Cardiac muscle cell (in vitro differentiated cells and primary cell): ENCODE data around the gene LRP1B. TPM values are rescaled to one million over a fixed set of nuclear protein-coding genes. Genes with fewer than 3 reads are reported as not detected.

Experiments used
- DNase-seq, 2 donors: peaks; one replicate each; pipeline versions ENCODE4 v3.0.0 to v3.0.0-alpha.2; 2010 to 2017; ENCODE audit warnings: low read depth in 1 of 2, low spot score in 1 of 2
- H3K27ac ChIP-seq: fragments of 200-600 bp; sonication (generic); 2 replicates; pipeline ENCODE4 v1.5.1; 2016
- H3K27me3 ChIP-seq: fragments of 200-600 bp; sonication (generic); 2 replicates; pipeline ENCODE4 v1.6.0; 2016; ENCODE audit warnings: control low read depth
- H3K36me3 ChIP-seq: fragments of 200-600 bp; sonication (generic); 2 replicates; pipeline ENCODE4 v1.5.1; 2016; ENCODE audit warnings: control low read depth
- H3K4me1 ChIP-seq: fragments of 200-600 bp; sonication (generic); 2 replicates; pipeline ENCODE4 v1.8.1; 2017; ENCODE audit warnings: low read depth, mild to moderate bottlenecking, mixed run types
- H3K4me3 ChIP-seq: fragments of 200-600 bp; sonication (generic); 2 replicates; pipeline ENCODE4 v1.5.1; 2016; ENCODE audit warnings: mild to moderate bottlenecking
- H3K9me3 ChIP-seq: fragments of 200-600 bp; sonication (generic); 2 replicates; pipeline ENCODE4 v1.5.1; 2017; ENCODE audit warnings: low read depth, mild to moderate bottlenecking, control low read depth
- polyA plus RNA-seq: library from polyadenylated mRNA; unstranded; fragments of >200 nt; fragmentation: Nextera tagmentation; extraction: Ambion mirVana; gene quantifications from 2 replicates; pipeline ENCODE4 v1.2.1, GENCODE V29; 2016
- total RNA-seq: library from RNA; depleted of rRNA; stranded (reverse); fragments of >200 nt; gene quantifications from 2 replicates; pipeline ENCODE4 v1.2.3, GENCODE V29; 2016
- TF ChIP-seq, protein P1 (sequence below): IDR thresholded peaks from 2 replicates; pipeline ENCODE4 v1.5.1; 2012; ENCODE audit warnings: low read depth, mild to moderate bottlenecking, low read length

The LRP1B gene
- total and polyA plus RNA-seq, 2 experiments from 2014 or later, result 1.2 to 2.5 TPM

DNA sequence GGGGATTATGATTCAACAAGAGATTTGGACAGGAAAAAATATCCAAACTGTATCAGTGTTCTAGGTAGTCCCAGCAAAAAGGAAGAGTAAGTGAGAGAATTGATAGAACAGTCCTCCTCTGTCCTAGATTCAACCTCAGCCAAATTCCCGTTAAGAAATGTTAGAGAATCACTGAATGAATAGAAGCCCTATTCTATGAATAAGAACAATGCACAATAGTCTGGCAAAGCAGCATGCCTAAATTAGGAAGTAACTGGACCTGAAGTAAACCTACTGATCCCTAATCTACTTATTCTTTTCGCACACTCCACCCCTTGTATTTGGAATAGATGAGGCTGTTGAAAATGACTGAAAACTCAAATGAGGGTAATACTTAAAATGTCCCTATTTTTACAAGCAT lies 1665.5 kb downstream of the LRP1B start:
- DNase-seq, result no peak
- Histone ChIP-seq H3K27ac (no peak overlapping the region), H3K27me3 (no peaks in the 10 kb centered on the region), H3K9me3 (no peaks in the 10 kb centered on the region), H3K4me1 (no peaks in the 10 kb centered on the region), H3K36me3 (no peaks in the 10 kb centered on the region), H3K4me3 (no peak overlapping the region)
- TF ChIP-seq, protein P1, sequence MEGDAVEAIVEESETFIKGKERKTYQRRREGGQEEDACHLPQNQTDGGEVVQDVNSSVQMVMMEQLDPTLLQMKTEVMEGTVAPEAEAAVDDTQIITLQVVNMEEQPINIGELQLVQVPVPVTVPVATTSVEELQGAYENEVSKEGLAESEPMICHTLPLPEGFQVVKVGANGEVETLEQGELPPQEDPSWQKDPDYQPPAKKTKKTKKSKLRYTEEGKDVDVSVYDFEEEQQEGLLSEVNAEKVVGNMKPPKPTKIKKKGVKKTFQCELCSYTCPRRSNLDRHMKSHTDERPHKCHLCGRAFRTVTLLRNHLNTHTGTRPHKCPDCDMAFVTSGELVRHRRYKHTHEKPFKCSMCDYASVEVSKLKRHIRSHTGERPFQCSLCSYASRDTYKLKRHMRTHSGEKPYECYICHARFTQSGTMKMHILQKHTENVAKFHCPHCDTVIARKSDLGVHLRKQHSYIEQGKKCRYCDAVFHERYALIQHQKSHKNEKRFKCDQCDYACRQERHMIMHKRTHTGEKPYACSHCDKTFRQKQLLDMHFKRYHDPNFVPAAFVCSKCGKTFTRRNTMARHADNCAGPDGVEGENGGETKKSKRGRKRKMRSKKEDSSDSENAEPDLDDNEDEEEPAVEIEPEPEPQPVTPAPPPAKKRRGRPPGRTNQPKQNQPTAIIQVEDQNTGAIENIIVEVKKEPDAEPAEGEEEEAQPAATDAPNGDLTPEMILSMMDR, result no peak

DNA sequence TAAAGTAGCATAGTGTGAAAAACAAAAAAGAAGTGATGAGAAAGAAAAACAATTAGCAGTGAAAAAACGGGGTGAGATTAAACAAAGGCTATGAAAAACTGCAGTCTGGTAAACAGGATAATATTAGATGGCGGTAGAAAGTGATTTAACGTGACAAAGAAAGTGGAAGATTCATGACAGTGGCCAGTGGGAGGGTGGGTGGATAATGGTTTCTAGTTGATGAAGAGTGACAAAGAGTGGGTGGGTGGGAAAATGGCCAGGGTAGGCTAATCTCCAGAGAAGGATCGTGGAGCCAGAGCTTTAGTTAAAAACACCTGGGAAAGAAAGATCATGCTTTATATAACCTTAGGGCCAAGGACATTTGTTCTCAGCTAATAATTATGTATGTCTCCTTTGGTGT lies 1667.8 kb downstream of the LRP1B start:
- no peaks in the 10 kb centered on the region for H3K4me1 ChIP-seq
- H3K9me3 ChIP-seq, result no peaks in the 10 kb centered on the region
- no peaks in the 10 kb centered on the region for H3K36me3 ChIP-seq
- H3K27me3 ChIP-seq, result no peaks in the 10 kb centered on the region
- no peak overlapping the region for H3K4me3 ChIP-seq
- no peak overlapping the region for H3K27ac ChIP-seq
- no peak for DNase-seq
- TF ChIP-seq, protein P1, result no peak

DNA sequence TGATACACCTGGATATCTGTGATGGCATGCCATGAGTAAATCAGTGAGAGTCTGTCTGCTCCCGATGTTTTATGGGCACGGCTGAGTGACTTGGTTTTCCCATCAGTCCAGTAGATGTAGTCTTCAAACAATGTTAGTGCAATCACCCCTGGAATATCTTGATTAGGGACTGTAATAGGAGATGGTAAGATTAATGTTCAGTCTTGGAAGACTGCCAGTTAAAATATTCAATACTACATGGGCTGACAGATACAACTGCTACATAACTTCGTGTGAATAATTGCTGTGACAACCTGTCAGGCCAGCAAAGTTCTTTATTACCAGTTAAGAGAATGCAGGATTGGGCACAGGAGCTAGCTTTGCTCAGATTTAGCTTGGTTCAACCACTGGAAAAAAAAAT lies 1673.3 kb downstream of the LRP1B start:
- no peak overlapping the region for H3K4me3 ChIP-seq
- TF ChIP-seq, protein P1, result no peak
- H3K4me1 ChIP-seq, result peaks cover 9% of the 10 kb centered on the region
- DNase-seq, result no peak
- no peaks in the 10 kb centered on the region for H3K9me3 ChIP-seq
- H3K27ac ChIP-seq, result no peak overlapping the region
- H3K36me3 ChIP-seq, result no peaks in the 10 kb centered on the region
- H3K27me3 ChIP-seq, result no peaks in the 10 kb centered on the region

DNA sequence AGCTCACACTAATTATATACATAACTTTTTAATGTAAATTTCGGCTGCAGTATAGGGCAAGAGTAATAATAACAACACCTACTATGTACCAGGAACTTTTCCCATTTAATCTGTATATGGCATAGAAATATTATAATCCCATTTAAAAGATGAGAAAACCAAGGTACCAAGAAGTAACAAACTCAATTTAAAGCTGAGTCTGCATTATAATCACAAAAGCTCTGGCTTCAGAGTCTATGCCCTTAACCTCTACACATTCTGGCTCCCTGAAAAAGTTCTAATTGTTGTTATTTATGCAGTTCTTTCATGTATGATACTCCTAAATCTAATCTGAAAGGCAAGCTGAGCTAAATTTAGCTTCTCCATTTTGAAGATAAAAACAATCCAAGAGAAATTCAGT lies 1675.5 kb downstream of the LRP1B start:
- TF ChIP-seq, protein P1, result no peak
- DNase-seq, result no peak
- Histone ChIP-seq H3K4me1 (peaks cover 9% of the 10 kb centered on the region), H3K27me3 (no peaks in the 10 kb centered on the region), H3K4me3 (no peak overlapping the region), H3K36me3 (no peaks in the 10 kb centered on the region), H3K9me3 (no peaks in the 10 kb centered on the region), H3K27ac (no peak overlapping the region)

DNA sequence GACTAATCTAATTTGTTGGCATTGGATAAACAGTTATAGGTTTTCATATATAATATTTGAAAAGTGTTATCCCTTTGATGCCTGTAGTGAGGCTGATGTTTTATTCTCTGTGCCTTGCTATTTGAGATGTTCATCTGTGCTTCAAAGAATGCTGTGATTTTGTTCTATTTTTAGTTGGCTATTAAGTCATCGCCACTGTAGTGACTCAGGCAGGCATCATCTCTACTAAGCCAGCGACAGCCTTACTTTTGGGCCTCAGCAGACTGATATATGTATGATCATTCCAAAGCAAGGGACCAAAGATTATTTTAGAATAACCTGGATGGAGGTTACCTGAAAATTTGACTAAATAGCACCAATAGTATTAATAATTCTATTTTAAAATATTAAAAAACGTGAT lies 1676.1 kb downstream of the LRP1B start:
- TF ChIP-seq, protein P1, result no peak
- Histone ChIP-seq H3K9me3 (no peaks in the 10 kb centered on the region), H3K4me1 (peaks cover 9% of the 10 kb centered on the region), H3K27ac (no peak overlapping the region), H3K36me3 (no peaks in the 10 kb centered on the region), H3K27me3 (no peaks in the 10 kb centered on the region), H3K4me3 (no peak overlapping the region)
- DNase-seq, result peak in 1 of 2 donors; percentile 40

DNA sequence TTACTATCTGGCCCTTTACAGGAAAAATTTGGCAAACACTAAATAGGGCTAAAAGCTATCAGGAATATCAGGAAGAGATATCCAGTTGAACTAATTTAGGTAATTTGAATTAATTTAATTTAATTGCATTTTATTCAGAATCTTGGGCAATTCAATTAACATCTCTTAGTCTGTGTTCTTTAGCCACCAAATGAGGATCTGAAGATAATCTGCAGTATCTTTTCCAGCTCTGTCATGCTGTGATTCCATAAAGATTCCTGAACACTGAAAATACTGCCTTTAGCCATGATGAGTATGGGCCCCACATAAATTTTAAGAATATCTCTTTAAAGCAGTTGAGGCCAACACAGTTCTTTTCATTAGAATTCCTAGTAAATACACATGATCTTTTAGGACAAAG lies 1679.5 kb downstream of the LRP1B start:
- Histone ChIP-seq H3K4me3 (no peak overlapping the region), H3K4me1 (peaks cover 8% of the 10 kb centered on the region), H3K27me3 (no peaks in the 10 kb centered on the region), H3K27ac (no peak overlapping the region), H3K36me3 (no peaks in the 10 kb centered on the region), H3K9me3 (no peaks in the 10 kb centered on the region)
- TF ChIP-seq, protein P1, result no peak
- DNase-seq, result no peak
